Left ventricle myocardium inferior (tissue), 1 donor: ENCODE measurements around the gene CD38. TPM values are rescaled to one million over a fixed set of nuclear protein-coding genes. Genes with fewer than 3 reads are reported as not detected.
"Not testable (repeated sequence)": the region's sequence is repeated elsewhere in the genome, so short reads cannot be mapped to it uniquely, and the experiment has no call there.

Experiments
- DNase-seq: peaks from one replicate; pipeline ENCODE4 v3.0.0-alpha.2; 2020
- H3K27ac ChIP-seq: fragments of 200-600 bp; replicated peaks from 2 replicates; pipeline ENCODE4 v1.8.0; 2021
- H3K27me3 ChIP-seq: fragments of 200-600 bp; 2 replicates; pipeline ENCODE4 v1.8.0; 2021; ENCODE audit warnings: low read depth
- H3K36me3 ChIP-seq: fragments of 200-600 bp; 2 replicates; pipeline ENCODE4 v1.8.0; 2021
- H3K4me1 ChIP-seq: fragments of 200-600 bp; 2 replicates; pipeline ENCODE4 v1.8.0; 2021
- H3K4me3 ChIP-seq: fragments of 200-600 bp; 2 replicates; pipeline ENCODE4 v1.8.0; 2021; ENCODE audit warnings: mild to moderate bottlenecking, moderate library complexity
- H3K9me3 ChIP-seq: fragments of 200-600 bp; replicated peaks from 2 replicates; pipeline ENCODE4 v1.8.0; 2021
- CTCF ChIP-seq: fragments of 200-600 bp; IDR thresholded peaks from 2 replicates; pipeline ENCODE4 v1.8.0; 2021; ENCODE audit warnings: antibody characterized with exemption, mild to moderate bottlenecking, borderline replicate concordance
- intact Hi-C: fragments of 100-400 bp; cut with micrococcal nuclease; formaldehyde crosslinking; loops from one replicate; pipeline ENCODE4 v1.11.0; 2022
- total RNA-seq: library from RNA; stranded (reverse); fragmentation: NEBNext Ultra II Directional; extraction: Animal tissue kit (Norgen Biotek cat#: 25700); gene quantifications from one replicate; pipeline ENCODE4 v1.2.1, GENCODE V29; 2021
- donor health status: DM: no; HTN: yes; CAD: no; lungs with severe emphysema.

CD38 gene
- total RNA-seq, 1 donor from 2014 or later = 1.5 TPM

GRCh38 chr4:15811703-15812337 is 33.7 kb downstream of the CD38 start:
- H3K27me3 ChIP-seq = no peaks in the 10 kb centered on the region
- TF ChIP-seq CTCF = no peak
- intact Hi-C loops = no loop called here
- no peaks in the 10 kb centered on the region for H3K36me3 ChIP-seq
- no peak for DNase-seq
- H3K4me1 ChIP-seq = no peaks in the 10 kb centered on the region
- no peak overlapping the region for H3K4me3 ChIP-seq
- H3K27ac ChIP-seq = no peak overlapping the region
- peaks cover 4% of the 10 kb centered on the region for H3K9me3 ChIP-seq

- no peak for TF ChIP-seq CTCF
- H3K27me3 ChIP-seq = no peaks in the 10 kb centered on the region
- H3K36me3 ChIP-seq = peaks cover 5% of the 10 kb centered on the region
- intact Hi-C loops = no loop called here
- DNase-seq = no peak
- no peak overlapping the region for H3K4me3 ChIP-seq
- peak overlapping the region; percentile 61 for H3K27ac ChIP-seq
- peaks cover 25% of the 10 kb centered on the region for H3K9me3 ChIP-seq
- H3K4me1 ChIP-seq = peaks cover 5% of the 10 kb centered on the region
Measured at GRCh38 chr4:15832523-15833451, 54.7 kb downstream of the CD38 start.

- peaks cover 25% of the 10 kb centered on the region for H3K9me3 ChIP-seq
- no peak for TF ChIP-seq CTCF
- no peaks in the 10 kb centered on the region for H3K27me3 ChIP-seq
- DNase-seq = no peak
- peaks cover 5% of the 10 kb centered on the region for H3K36me3 ChIP-seq
- H3K4me1 ChIP-seq = peaks cover 5% of the 10 kb centered on the region
- intact Hi-C loops = no loop called here
- H3K27ac ChIP-seq = peak overlapping the region; percentile 61
- H3K4me3 ChIP-seq = no peak overlapping the region
Measured at GRCh38 chr4:15833801-15834200, 55.7 kb downstream of the CD38 start.

GRCh38 chr4:15836362-15836761 is 58.2 kb downstream of the CD38 start:
- peaks cover 5% of the 10 kb centered on the region for H3K36me3 ChIP-seq
- no peak overlapping the region for H3K4me3 ChIP-seq
- no peak for DNase-seq
- H3K9me3 ChIP-seq = peaks cover 9% of the 10 kb centered on the region
- no peak for TF ChIP-seq CTCF
- H3K27ac ChIP-seq = no peak overlapping the region
- intact Hi-C loops = no loop called here
- H3K4me1 ChIP-seq = peaks cover 5% of the 10 kb centered on the region
- H3K27me3 ChIP-seq = no peaks in the 10 kb centered on the region

- intact Hi-C loops = no loop called here
- H3K27me3 ChIP-seq = no peaks in the 10 kb centered on the region
- no peak for DNase-seq
- H3K36me3 ChIP-seq = no peaks in the 10 kb centered on the region
- no peak overlapping the region for H3K4me3 ChIP-seq
- H3K4me1 ChIP-seq = peaks cover 5% of the 10 kb centered on the region
- H3K9me3 ChIP-seq = no peaks in the 10 kb centered on the region
- H3K27ac ChIP-seq = no peak overlapping the region
- TF ChIP-seq CTCF = no peak
Measured at GRCh38 chr4:15837591-15837990, 59.5 kb downstream of the CD38 start.

- H3K27me3 ChIP-seq, H3K27ac ChIP-seq, H3K4me1 ChIP-seq, H3K36me3 ChIP-seq, DNase-seq, H3K9me3 ChIP-seq, intact Hi-C loops, H3K4me3 ChIP-seq: not testable (repeated sequence)
Measured at GRCh38 chr4:15841194-15841730, 63.1 kb downstream of the CD38 start.
